Measurements from ENCODE around the gene ZMAT5. TPM values are rescaled to one million over a fixed set of nuclear protein-coding genes. Genes with fewer than 3 reads are reported as not detected.

The ZMAT5 gene
- total and polyA plus RNA-seq, 2 of the 13 experiments (the other 11 are each of a cell fraction or from before 2014, with no cell fraction given) = 20.7 to 27.8 TPM

DNA sequence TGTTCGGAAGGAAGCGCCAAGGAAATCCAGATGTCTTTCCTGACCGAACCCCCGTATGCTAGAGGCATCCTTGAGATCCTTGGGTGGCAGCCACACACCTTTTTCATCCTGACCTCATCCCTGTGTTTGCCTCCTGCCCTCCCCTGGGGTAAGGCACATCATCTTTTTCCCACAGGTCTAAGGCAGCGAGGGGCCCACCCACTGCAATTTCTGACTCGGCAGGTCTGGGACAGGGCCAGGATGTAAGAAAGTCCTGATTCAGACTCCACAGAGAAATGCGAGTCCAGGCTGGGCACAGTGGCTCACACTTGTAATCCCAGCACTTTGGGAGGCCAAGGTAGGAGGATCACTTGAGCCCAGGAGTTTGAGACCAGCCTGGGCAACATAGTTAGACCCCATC lies 10.5 kb downstream of the ZMAT5 start (continued):
- TF ChIP-seq TRIM24 (CRISPR knock-in tag; IDR thresholded peaks at IDR 0.05) (no peak), PRMT3 (CRISPR knock-in tag; IDR thresholded peaks at IDR 0.05; ENCODE audit: borderline replicate concordance, low read depth) (no peak), ZBTB7A (CRISPR knock-in tag; IDR thresholded peaks at IDR 0.05) (no peak)
- TF ChIP-seq, protein P1, sequence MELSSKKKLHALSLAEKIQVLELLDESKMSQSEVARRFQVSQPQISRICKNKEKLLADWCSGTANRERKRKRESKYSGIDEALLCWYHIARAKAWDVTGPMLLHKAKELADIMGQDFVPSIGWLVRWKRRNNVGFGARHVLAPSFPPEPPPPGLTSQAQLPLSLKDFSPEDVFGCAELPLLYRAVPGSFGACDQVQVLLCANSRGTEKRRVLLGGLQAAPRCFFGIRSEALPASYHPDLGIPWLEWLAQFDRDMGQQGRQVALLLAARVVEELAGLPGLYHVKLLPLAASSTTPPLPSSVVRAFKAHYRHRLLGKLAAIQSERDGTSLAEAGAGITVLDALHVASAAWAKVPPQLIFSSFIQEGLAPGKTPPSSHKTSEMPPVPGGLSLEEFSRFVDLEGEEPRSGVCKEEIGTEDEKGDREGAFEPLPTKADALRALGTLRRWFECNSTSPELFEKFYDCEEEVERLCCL (CRISPR knock-in tag; IDR thresholded peaks at IDR 0.05; ENCODE audit: borderline replicate concordance) = no peak

DNA sequence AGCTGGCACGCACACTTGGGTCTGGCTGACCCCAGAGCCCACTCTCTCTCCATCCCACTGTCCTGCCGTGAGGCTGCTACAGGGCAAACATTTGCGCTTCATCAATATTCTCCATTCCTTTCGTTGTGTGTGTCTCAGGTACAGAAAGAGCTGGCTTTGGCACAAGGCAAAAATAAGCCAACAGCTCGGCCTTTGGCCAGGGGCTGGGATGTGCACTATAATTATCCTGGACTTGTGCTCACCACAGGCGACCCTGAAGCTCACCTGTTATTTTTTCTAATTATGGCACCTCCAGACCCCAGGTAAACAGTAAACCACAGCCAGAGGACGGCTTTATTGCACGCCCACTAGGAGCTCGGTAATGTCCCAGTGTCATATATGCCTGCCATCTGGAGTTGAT lies 10.9 kb downstream of the ZMAT5 start:
- Histone ChIP-seq H4K20me1 (ENCODE audit: insufficient read depth, low read length) (no peaks in the 10 kb centered on the region), H3K4me1 (ENCODE audit: insufficient read depth, low read length) (0 out of 2 replicates have a peak, but pooled peaks cover 7% of the 10 kb centered on the region), H3K36me3 (replicated peaks in 1 of 2; ENCODE audit: control insufficient read depth in 1 of 2, insufficient read depth in 2 of 2, low read length in 2 of 2) (no peaks in the 10 kb centered on the region), H3K9ac (ENCODE audit: insufficient read depth, low read depth, low read length) (no peak overlapping the region), H3K9me3 (ENCODE audit: low read length) (no peaks in the 10 kb centered on the region), H3K4me2 (ENCODE audit: low read depth, low read length) (no peak overlapping the region), H2AFZ (ENCODE audit: low read length) (no peak overlapping the region), H3K4me3 (replicated peaks in 1 of 3; ENCODE audit: insufficient read depth in 1 of 3, low read depth in 2 of 3, low read length in 3 of 3) (no peak overlapping the region), H3K79me2 (ENCODE audit: insufficient read depth, low read length) (no peaks in the 10 kb centered on the region), H3K27me3 (ENCODE audit: control insufficient read depth in 1 of 2, insufficient read depth in 2 of 2, low read length in 2 of 2) (no peaks in the 10 kb centered on the region), H3K27ac (ENCODE audit: extremely low read length, insufficient read depth, low read length) (no peak overlapping the region)
- no peak for DNase-seq (ENCODE audit: low spot score)
- ChIA-PET CTCF (ENCODE audit: low intra/inter-chr PET ratio, low total read pairs) (no interaction called here), POLR2A (interaction anchor here (0.8 to 1.2 kb wide), 2 partner anchors 10 to 11 kb away, joined by 3 read pairs; partner anchors contain the start of genes UQCR10 and ZMAT5)
- FAIRE-seq = no peak
- no peak for ATAC-seq
- intact Hi-C loops (cut with micrococcal nuclease; ENCODE audit: unreplicated experiment) = loop anchor here (5.0 kb wide), 1 partner anchor 249 kb away; no protein-coding TSS in a partner anchor
- in situ Hi-C loops (cut with HindIII; ENCODE audit: extremely low pct_ligation_motif_present, low pct_unique_long_range_greater_than_20kb) = no loop called here
- no TSS peak for BruUV-seq (replicated peaks)
- 91% methylated on average over 8 of the region's 9 CpGs for WGBS (ENCODE audit: low lambda C conversion rate)
- TF ChIP-seq ZNF251 (CRISPR knock-in tag; IDR thresholded peaks at IDR 0.05) = no peak
- no peak for TF ChIP-seq ZBTB40 (IDR thresholded peaks at IDR 0.05)
- TF ChIP-seq ZBTB40 (CRISPR knock-in tag; IDR thresholded peaks at IDR 0.05) = no peak
- TF ChIP-seq ZNF598 (CRISPR knock-in tag; IDR thresholded peaks at IDR 0.05; ENCODE audit: borderline replicate concordance) = no peak
- TF ChIP-seq MAZ (IDR thresholded peaks at IDR 0.05; ENCODE audit: borderline replicate concordance, low read depth, low read length) = no peak
- TF ChIP-seq MAZ (CRISPR knock-in tag; IDR thresholded peaks at IDR 0.05; ENCODE audit: low read depth) = no peak
- no peak for TF ChIP-seq ZFX (CRISPR knock-in tag; IDR thresholded peaks at IDR 0.05; ENCODE audit: low read depth)
- TF ChIP-seq ETV5 (CRISPR knock-in tag; IDR thresholded peaks at IDR 0.05; ENCODE audit: borderline replicate concordance) = no peak
